ENCODE results near the gene CDK5. TPM values are rescaled to one million over a fixed set of nuclear protein-coding genes. Genes with fewer than 3 reads are reported as not detected.

CDK5 gene
- total and polyA plus RNA-seq, 2 donors (not counting 1 experiment from before 2014, with no cell fraction given): 15.1 to 27.7 TPM

GRCh38 chr7:151048911-151049463 lies 8.7 kb downstream of the CDK5 start:
- Histone ChIP-seq H3K27ac (ENCODE audit: insufficient read depth, low read length) (no peak overlapping the region), H2AFZ (ENCODE audit: low read length) (no peak overlapping the region), H3K27me3 (ENCODE audit: control insufficient read depth, insufficient read depth, low read length) (no peaks in the 10 kb centered on the region), H3K4me3 (replicated peaks in 1 of 4; ENCODE audit: control extremely low read depth in 1 of 4, insufficient read depth in 1 of 4, low read depth in 3 of 4, low read length in 4 of 4) (no peak overlapping the region), H3K79me2 (ENCODE audit: control insufficient read depth, insufficient read depth, low read length) (no peaks in the 10 kb centered on the region), H3K9ac (ENCODE audit: insufficient read depth, low read length) (no peak overlapping the region), H3K4me2 (ENCODE audit: extremely low read depth, insufficient read depth, low read length) (no peak overlapping the region), H3K4me1 (ENCODE audit: control insufficient read depth, extremely low read depth, insufficient read depth, low read length) (peaks cover 8% of the 10 kb centered on the region), H3K36me3 (ENCODE audit: control insufficient read depth, insufficient read depth, low read length) (peaks cover 2% of the 10 kb centered on the region), H4K20me1 (ENCODE audit: control insufficient read depth, extremely low read depth, insufficient read depth, low read length) (no peaks in the 10 kb centered on the region), H3K9me3 (ENCODE audit: control insufficient read depth, insufficient read depth, low read depth, low read length) (no peaks in the 10 kb centered on the region)
- DNase-seq (ENCODE audit: low read depth in 2 of 2): no peak
- TF ChIP-seq CTCF (conservative IDR thresholded peaks at IDR 0.05 in 1 of 2, IDR thresholded peaks at IDR 0.05 in 1 of 2; ENCODE audit: low read depth in 1 of 2, low read length in 2 of 2) (no peak), EZH2 (IDR thresholded peaks at IDR 0.05; ENCODE audit: low read length, missing control alignments) (no peak)

- no peak within 1 kb of the TSS for H3K27ac ChIP-seq (ENCODE audit: insufficient read depth, low read length)
Observed at GRCh38 chr7:151047976-151048815, 9.5 kb downstream of the CDK5 start, which contains the start of gene ASIC3. TSS of gene ASIC3 (plus strand) at chr7:151048531. CDS start at chr7:151048886, 355 bp downstream.

More at GRCh38 chr7:151047976-151048815, 9.5 kb downstream of the CDK5 start, which contains the start of gene ASIC3:
- DNase-seq (ENCODE audit: low read depth in 2 of 2): no peak
- H3K4me1 ChIP-seq (ENCODE audit: control insufficient read depth, extremely low read depth, insufficient read depth, low read length): peaks cover 8% of the 10 kb centered on the region
- no peak within 1 kb of the TSS for H3K9ac ChIP-seq (ENCODE audit: insufficient read depth, low read length)
- TF ChIP-seq EZH2 (IDR thresholded peaks at IDR 0.05; ENCODE audit: low read length, missing control alignments) (no peak), CTCF (conservative IDR thresholded peaks at IDR 0.05 in 1 of 2, IDR thresholded peaks at IDR 0.05 in 1 of 2; ENCODE audit: low read depth in 1 of 2, low read length in 2 of 2) (no peak)
- no peaks in the 10 kb centered on the region for H3K79me2 ChIP-seq (ENCODE audit: control insufficient read depth, insufficient read depth, low read length)
- no peaks in the 10 kb centered on the region for H3K27me3 ChIP-seq (ENCODE audit: control insufficient read depth, insufficient read depth, low read length)
- H3K4me3 ChIP-seq (replicated peaks in 1 of 4; ENCODE audit: control extremely low read depth in 1 of 4, insufficient read depth in 1 of 4, low read depth in 3 of 4, low read length in 4 of 4): no peak within 1 kb of the TSS
- H3K4me2 ChIP-seq (ENCODE audit: extremely low read depth, insufficient read depth, low read length): no peak within 1 kb of the TSS
- no peak within 1 kb of the TSS for H2AFZ ChIP-seq (ENCODE audit: low read length)
- H3K9me3 ChIP-seq (ENCODE audit: control insufficient read depth, insufficient read depth, low read depth, low read length): no peaks in the 10 kb centered on the region
- peaks cover 2% of the 10 kb centered on the region for H3K36me3 ChIP-seq (ENCODE audit: control insufficient read depth, insufficient read depth, low read length)
- no peaks in the 10 kb centered on the region for H4K20me1 ChIP-seq (ENCODE audit: control insufficient read depth, extremely low read depth, insufficient read depth, low read length)

Measured in fibroblast of lung (primary cell).